Fibroblast of villous mesenchyme (primary cell): Measurements from ENCODE around the gene PRKCD. TPM values are rescaled to one million over a fixed set of nuclear protein-coding genes. Genes with fewer than 3 reads are reported as not detected.

Experiments
- DNase-seq: peaks from one replicate; pipeline ENCODE4 v3.0.0-alpha.2; 2010; ENCODE audit warnings: low read depth
- H3K4me3 ChIP-seq: 2 replicates; pipeline ENCODE4 v1.5.1; 2011; ENCODE audit warnings: low read depth, mild to moderate bottlenecking, low read length
- total RNA-seq: library from RNA; depleted of rRNA; stranded (reverse); fragments of >200 nt; gene quantifications from 2 replicates; pipeline ENCODE4 v1.2.3, GENCODE V29; 2012
- TF ChIP-seq, protein P1 (sequence below): IDR thresholded peaks from 2 replicates; pipeline ENCODE4 v1.5.1; 2012; ENCODE audit warnings: low read depth, mild to moderate bottlenecking, low read length; ENCODE audit not compliant: insufficient read depth

PRKCD gene
- total RNA-seq, 1 donor = 1.7 TPM

GRCh38 chr3:53171827-53172505, 11.0 kb downstream of the PRKCD start:
- no peak overlapping the region for H3K4me3 ChIP-seq
- TF ChIP-seq, protein P1, sequence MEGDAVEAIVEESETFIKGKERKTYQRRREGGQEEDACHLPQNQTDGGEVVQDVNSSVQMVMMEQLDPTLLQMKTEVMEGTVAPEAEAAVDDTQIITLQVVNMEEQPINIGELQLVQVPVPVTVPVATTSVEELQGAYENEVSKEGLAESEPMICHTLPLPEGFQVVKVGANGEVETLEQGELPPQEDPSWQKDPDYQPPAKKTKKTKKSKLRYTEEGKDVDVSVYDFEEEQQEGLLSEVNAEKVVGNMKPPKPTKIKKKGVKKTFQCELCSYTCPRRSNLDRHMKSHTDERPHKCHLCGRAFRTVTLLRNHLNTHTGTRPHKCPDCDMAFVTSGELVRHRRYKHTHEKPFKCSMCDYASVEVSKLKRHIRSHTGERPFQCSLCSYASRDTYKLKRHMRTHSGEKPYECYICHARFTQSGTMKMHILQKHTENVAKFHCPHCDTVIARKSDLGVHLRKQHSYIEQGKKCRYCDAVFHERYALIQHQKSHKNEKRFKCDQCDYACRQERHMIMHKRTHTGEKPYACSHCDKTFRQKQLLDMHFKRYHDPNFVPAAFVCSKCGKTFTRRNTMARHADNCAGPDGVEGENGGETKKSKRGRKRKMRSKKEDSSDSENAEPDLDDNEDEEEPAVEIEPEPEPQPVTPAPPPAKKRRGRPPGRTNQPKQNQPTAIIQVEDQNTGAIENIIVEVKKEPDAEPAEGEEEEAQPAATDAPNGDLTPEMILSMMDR = no peak
- DNase-seq = no peak

DNA sequence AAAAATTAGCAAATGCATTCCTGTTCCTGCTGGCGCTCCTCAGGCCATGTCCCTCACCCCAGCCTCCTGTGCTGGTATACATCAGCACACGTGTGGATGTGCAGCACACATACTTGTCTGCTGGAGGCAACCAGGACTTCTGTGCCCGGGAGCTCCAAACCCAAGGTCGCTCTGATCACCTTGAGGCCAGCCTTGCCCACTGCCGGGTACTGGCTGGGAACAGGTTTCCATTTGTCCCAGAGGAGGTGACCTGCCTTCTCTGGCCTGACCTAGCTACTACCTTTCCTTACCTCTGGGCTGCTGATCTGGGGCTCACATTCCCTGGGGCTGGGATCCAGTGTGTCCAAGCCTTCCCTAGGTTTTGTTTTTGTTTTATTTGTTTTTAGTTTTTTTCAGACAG, 12.1 kb downstream of the PRKCD start:
- H3K4me3 ChIP-seq = no peak overlapping the region
- TF ChIP-seq, protein P1 = no peak
- no peak for DNase-seq

DNA sequence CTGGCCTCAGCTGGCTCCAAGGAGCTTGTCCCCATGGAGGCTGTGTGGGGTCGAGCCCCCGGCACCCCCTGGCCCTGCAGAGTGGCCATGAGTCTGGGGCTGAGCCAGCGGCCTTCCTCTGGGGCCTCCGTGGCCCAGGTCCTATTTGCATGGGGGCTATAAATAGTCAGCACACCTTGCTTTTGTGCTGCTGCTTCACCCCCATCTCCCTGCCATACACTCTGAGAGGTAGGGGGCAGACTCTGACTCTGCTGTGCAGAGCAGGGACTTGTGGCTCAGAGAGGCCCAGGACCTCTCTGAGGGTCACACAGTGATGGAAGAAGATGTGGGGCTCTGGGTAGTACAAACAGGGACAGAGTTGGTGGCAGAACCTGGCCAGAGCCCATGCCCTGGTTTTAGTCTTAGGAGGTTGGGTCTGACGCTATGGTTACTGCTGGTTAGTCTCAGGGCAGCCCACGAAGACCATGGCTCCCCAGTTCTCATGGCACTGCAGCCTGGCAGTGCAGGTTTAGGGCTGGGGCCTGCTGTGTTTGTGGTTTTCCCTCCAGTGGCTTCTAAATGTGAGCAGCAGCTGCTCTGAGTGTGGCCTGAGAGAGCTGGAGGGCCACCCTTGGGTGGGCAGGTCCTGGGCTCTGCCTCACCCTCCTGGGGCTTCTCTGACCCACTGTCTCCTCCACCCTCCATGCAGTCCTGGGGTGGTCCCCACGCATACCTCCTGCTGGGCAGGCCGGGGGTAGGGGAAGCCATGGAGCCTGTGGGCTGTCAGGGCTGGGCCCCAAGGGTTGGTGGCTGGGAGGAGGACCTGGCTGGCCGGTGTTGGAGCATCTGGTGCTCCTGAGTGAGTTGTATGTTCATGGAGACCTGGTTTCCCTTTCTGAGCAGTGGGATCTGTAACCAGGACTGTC, 13.6 kb downstream of the PRKCD start:
- DNase-seq = no peak
- no peak overlapping the region for H3K4me3 ChIP-seq
- TF ChIP-seq, protein P1 = no peak

- no peak for DNase-seq
- TF ChIP-seq, protein P1 = no peak
- H3K4me3 ChIP-seq = no peak overlapping the region
Measured at GRCh38 chr3:53175613-53176540, 14.9 kb downstream of the PRKCD start.

DNA sequence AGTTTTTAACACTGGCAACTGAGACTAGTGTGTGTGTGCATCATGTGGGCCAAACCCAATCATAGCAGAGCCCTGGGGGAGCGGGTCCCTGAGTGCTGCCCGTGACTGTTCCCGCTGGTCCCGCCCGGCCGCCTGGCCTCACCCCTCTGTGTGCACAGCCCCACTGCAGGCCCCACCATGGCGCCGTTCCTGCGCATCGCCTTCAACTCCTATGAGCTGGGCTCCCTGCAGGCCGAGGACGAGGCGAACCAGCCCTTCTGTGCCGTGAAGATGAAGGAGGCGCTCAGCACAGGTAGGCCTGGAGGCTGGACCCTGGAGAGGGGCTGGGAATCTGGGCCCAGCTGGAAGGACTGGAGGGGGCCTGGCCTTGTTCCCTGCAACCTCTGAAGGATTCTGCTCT, 17.2 kb downstream of the PRKCD start:
- TF ChIP-seq, protein P1 = no peak
- no peak for DNase-seq
- no peak overlapping the region for H3K4me3 ChIP-seq

- DNase-seq = no peak
- H3K4me3 ChIP-seq = no peak overlapping the region
- TF ChIP-seq, protein P1 = no peak
Measured at GRCh38 chr3:53179580-53179979, 18.6 kb downstream of the PRKCD start.
